A673 (cell line): ENCODE data around the gene TAF6L. TPM values are rescaled to one million over a fixed set of nuclear protein-coding genes. Genes with fewer than 3 reads are reported as not detected.

Experiments used
- BruUV-seq: library from RNA; stranded (reverse); fragments of 400-500 nt; replicated peaks from 2 replicates; lab custom pipeline; 2021; lab: Mats Ljungman, UMichigan
- CTCF ChIA-PET: fragments of 300-600 bp; sonication (Branson Sonifier 250); formaldehyde crosslinking; loops from one replicate; lab custom pipeline; 2022; ENCODE audit warnings: antibody characterized with exemption; lab: Charles Lee
- POLR2A ChIA-PET: fragments of 300-600 bp; sonication (Branson Sonifier 250); formaldehyde crosslinking; loops from one replicate; lab custom pipeline; 2022; ENCODE audit warnings: antibody characterized with exemption; ENCODE audit not compliant: low non-redundant PET; lab: Charles Lee
- DNase-seq: peaks from one replicate; pipeline ENCODE4 v3.0.0-alpha.2; 2015; ENCODE audit warnings: low spot score
- H3K27ac ChIP-seq: fragments of 200-600 bp; sonication (generic); 2 replicates; pipeline ENCODE4 v1.5.1; 2016; ENCODE audit warnings: mixed run types, low read depth, mild to moderate bottlenecking, mixed read lengths, antibody characterized with exemption, low read length; ENCODE audit not compliant: poor library complexity, severe bottlenecking
- H3K27me3 ChIP-seq: fragments of 200-600 bp; sonication (generic); replicated peaks from 2 replicates; pipeline ENCODE4 v1.6.1; 2017; ENCODE audit warnings: mixed run types, low read depth, mild to moderate bottlenecking, mixed read lengths, antibody characterized with exemption, low read length; ENCODE audit not compliant: insufficient read depth, poor library complexity
- H3K36me3 ChIP-seq: fragments of 200-600 bp; sonication (generic); 2 replicates; pipeline ENCODE4 v1.6.1; 2016; ENCODE audit warnings: mixed run types, mild to moderate bottlenecking, mixed read lengths, antibody characterized with exemption, low read length; ENCODE audit not compliant: insufficient read depth, poor library complexity, severe bottlenecking
- H3K4me1 ChIP-seq: fragments of 200-600 bp; sonication (generic); 2 replicates; pipeline ENCODE4 v1.6.1; 2017; ENCODE audit warnings: mixed run types, mild to moderate bottlenecking, mixed read lengths, antibody characterized with exemption, low read length; ENCODE audit not compliant: insufficient read depth, poor library complexity, severe bottlenecking
- H3K4me3 ChIP-seq: fragments of 200-600 bp; sonication (generic); 2 replicates; pipeline ENCODE4 v1.5.1; 2016; ENCODE audit warnings: low read depth, mixed run types, mild to moderate bottlenecking, mixed read lengths, low read length; ENCODE audit not compliant: poor library complexity, severe bottlenecking
- H3K9me3 ChIP-seq: fragments of 200-600 bp; sonication (generic); 2 replicates; pipeline ENCODE4 v1.6.1; 2016; ENCODE audit warnings: mixed run types, low read depth, mild to moderate bottlenecking, mixed read lengths, antibody characterized with exemption, low read length; ENCODE audit not compliant: poor library complexity, severe bottlenecking
- EZH2 ChIP-seq: fragments of 200-600 bp; sonication (generic); IDR thresholded peaks from 2 replicates; pipeline ENCODE4 v1.6.1; 2017; ENCODE audit warnings: borderline replicate concordance, low read depth, mild to moderate bottlenecking, mixed read lengths, antibody characterized with exemption, low read length; ENCODE audit not compliant: poor library complexity, severe bottlenecking
- intact Hi-C: fragments of 100-400 bp; cut with micrococcal nuclease; formaldehyde crosslinking; loops from one replicate; pipeline ENCODE4 v1.10.0; 2022; ENCODE audit not compliant: unreplicated experiment
- total RNA-seq: library from RNA; stranded (reverse); gene quantifications from 2 replicates; pipeline ENCODE4 v1.2.3, GENCODE V29; 2021
- TF ChIP-seq, protein P1 (sequence below): fragments of 300-800, 200-600 bp; sonication (generic); conservative IDR thresholded peaks from 2 replicates; pipeline ENCODE4 v1.5.1; 2017; ENCODE audit warnings: low read depth, mild to moderate bottlenecking, antibody characterized with exemption, low read length, moderate library complexity, mixed read lengths

Gene TAF6L
- total RNA-seq, 1 experiment from 2014 or later, result 70.9 TPM

GRCh38 chr11:62752177-62752785 is 18.9 kb upstream of the TAF6L start:
- Histone ChIP-seq H3K36me3 (peaks cover 4% of the 10 kb centered on the region), H3K9me3 (no peaks in the 10 kb centered on the region), H3K27me3 (no peaks in the 10 kb centered on the region), H3K4me1 (peaks cover 6% of the 10 kb centered on the region), H3K4me3 (no peak overlapping the region), H3K27ac (no peak overlapping the region)
- intact Hi-C loops, result no loop called here
- no peak for DNase-seq
- ChIA-PET POLR2A (no interaction called here), CTCF (no interaction called here)
- BruUV-seq, result no TSS peak
- TF ChIP-seq, protein P1, sequence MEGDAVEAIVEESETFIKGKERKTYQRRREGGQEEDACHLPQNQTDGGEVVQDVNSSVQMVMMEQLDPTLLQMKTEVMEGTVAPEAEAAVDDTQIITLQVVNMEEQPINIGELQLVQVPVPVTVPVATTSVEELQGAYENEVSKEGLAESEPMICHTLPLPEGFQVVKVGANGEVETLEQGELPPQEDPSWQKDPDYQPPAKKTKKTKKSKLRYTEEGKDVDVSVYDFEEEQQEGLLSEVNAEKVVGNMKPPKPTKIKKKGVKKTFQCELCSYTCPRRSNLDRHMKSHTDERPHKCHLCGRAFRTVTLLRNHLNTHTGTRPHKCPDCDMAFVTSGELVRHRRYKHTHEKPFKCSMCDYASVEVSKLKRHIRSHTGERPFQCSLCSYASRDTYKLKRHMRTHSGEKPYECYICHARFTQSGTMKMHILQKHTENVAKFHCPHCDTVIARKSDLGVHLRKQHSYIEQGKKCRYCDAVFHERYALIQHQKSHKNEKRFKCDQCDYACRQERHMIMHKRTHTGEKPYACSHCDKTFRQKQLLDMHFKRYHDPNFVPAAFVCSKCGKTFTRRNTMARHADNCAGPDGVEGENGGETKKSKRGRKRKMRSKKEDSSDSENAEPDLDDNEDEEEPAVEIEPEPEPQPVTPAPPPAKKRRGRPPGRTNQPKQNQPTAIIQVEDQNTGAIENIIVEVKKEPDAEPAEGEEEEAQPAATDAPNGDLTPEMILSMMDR, result no peak
- TF ChIP-seq EZH2, result no peak

GRCh38 chr11:62752994-62753735 is 18.0 kb upstream of the TAF6L start:
- H3K4me3 ChIP-seq, result peak overlapping the region; percentile 62
- peak overlapping the region; percentile 88 for H3K27ac ChIP-seq
- intact Hi-C loops, result no loop called here
- peaks cover 4% of the 10 kb centered on the region for H3K36me3 ChIP-seq
- TF ChIP-seq, protein P1, result no peak
- no peak for TF ChIP-seq EZH2
- TSS peak; percentile 85 for BruUV-seq
- peaks cover 6% of the 10 kb centered on the region for H3K4me1 ChIP-seq
- CTCF ChIA-PET, result interaction anchor here (0.6 to 1.4 kb wide), 4 partner anchors 33 to 358 kb away, joined by 3 to 6 read pairs (median 4); partner anchors contain the start of gene SLC3A2
- no peak for DNase-seq
- no peaks in the 10 kb centered on the region for H3K27me3 ChIP-seq
- no peaks in the 10 kb centered on the region for H3K9me3 ChIP-seq
- POLR2A ChIA-PET, result interaction anchor here (0.5 to 1.1 kb wide), 6 partner anchors 18 to 1109 kb away, joined by 3 to 23 read pairs (median 5); partner anchors contain the start of genes C11orf98, CSKMT, HNRNPUL2 and TAF6L

DNA sequence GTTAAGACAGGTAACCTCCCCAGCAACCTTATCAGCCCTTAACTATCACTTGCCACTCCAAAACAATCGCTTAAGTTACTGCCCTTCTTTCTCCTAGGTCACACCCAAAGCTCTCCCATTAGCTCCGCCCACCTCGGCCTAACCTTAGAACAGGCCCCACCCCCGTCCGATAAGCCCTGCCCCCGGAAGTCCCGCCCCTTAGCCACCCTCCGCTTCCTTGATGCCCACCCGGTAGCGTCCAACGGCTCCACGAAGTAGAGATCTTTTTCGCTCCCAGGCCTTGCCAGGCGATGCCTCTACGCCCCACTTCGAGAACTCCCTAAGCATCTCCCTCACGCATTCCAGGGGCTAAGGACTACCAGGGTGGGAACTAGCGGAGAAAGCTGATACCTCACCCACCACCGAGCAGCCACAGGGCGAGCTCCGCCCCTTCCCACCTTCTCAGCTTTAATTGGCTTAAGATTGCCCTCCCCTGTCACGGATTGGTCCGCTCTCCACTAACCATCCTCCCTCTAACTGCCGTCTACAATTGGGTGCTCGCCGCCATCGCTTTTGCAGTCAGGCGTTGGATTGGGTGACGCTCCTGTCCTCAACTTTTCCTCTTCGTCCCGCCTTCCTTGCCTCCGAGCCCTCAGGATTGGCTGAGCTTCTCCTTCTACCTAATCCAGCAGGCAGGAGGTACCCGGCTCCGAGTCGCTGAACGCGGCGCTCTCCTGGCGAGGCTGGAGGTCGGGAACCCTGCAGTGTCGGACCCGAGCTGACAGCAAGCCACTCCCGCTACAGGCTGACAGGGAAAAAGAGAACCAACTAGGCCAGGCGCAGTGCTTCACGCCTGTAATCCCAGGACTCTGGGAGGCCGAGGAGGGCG is 17.2 kb upstream of the TAF6L start, which contains the start of gene ZBTB3:
Gene ZBTB3 (minus strand): TSS at position 425 of the 868 bp plus-strand sequence. CDS start 496 bp downstream, outside the sequence.
- peaks cover 4% of the 10 kb centered on the region for H3K36me3 ChIP-seq
- H3K4me3 ChIP-seq, result peak within 1 kb of the TSS; percentile 62
- no TSS peak for BruUV-seq
- intact Hi-C loops, result no loop called here
- DNase-seq, result peak; percentile 100
- TF ChIP-seq EZH2, result no peak
- TF ChIP-seq, protein P1, result no peak
- peak within 1 kb of the TSS; percentile 88 for H3K27ac ChIP-seq
- peaks cover 6% of the 10 kb centered on the region for H3K4me1 ChIP-seq
- POLR2A ChIA-PET, result interaction anchor here (0.5 to 1.1 kb wide), 9 partner anchors 17 to 1108 kb away, joined by 3 to 23 read pairs (median 4); partner anchors contain the start of genes C11orf98, CSKMT, HNRNPUL2 and STX5
- H3K9me3 ChIP-seq, result no peaks in the 10 kb centered on the region
- no peaks in the 10 kb centered on the region for H3K27me3 ChIP-seq
- CTCF ChIA-PET, result interaction anchor here (0.6 to 1.4 kb wide), 6 partner anchors 13 to 359 kb away, joined by 3 to 6 read pairs (median 4); partner anchors contain the start of genes SLC3A2 and TAF6L
